Thoracic aorta (tissue), 2 donors: ENCODE measurements around the gene FTSJ3. TPM values are rescaled to one million over a fixed set of nuclear protein-coding genes. Genes with fewer than 3 reads are reported as not detected.

ENCODE experiments used
- ATAC-seq: fragments of 150-250 bp; one replicate; pipeline ENCODE4 v1.8.0; 2017; ENCODE audit warnings: low read depth; ENCODE audit not compliant: insufficient number of reproducible peaks, low FRiP score
- DNase-seq: peaks from one replicate; pipeline ENCODE4 v3.0.0-alpha.2; 2020; ENCODE audit warnings: low spot score
- H3K27ac ChIP-seq, 2 donors: fragments of 200-600 bp; sonication (generic); 1 replicate in 1 of 2; 2 replicates in 1 of 2; pipeline ENCODE4 v1.5.1; 2016; ENCODE audit warnings: mild to moderate bottlenecking in 2 of 2, moderate library complexity in 2 of 2
- H3K27me3 ChIP-seq: fragments of 200-600 bp; sonication (generic); replicated peaks from 2 replicates; pipeline ENCODE4 v1.6.0; 2016; ENCODE audit warnings: mild to moderate bottlenecking; ENCODE audit not compliant: insufficient read depth
- H3K36me3 ChIP-seq: fragments of 200-600 bp; sonication (generic); one replicate; pipeline ENCODE4 v1.5.1; 2016
- H3K4me1 ChIP-seq, 2 donors: fragments of 200-600 bp; sonication (generic); 1 replicate in 1 of 2; 2 replicates in 1 of 2; pipeline versions ENCODE4 v1.5.1 to v1.6.0; 2016; ENCODE audit warnings: low read depth in 2 of 2, mild to moderate bottlenecking in 1 of 2; ENCODE audit not compliant: control insufficient read depth in 1 of 2
- H3K4me3 ChIP-seq: fragments of 200-600 bp; sonication (generic); 2 replicates; pipeline ENCODE4 v1.5.1; 2016; ENCODE audit warnings: mild to moderate bottlenecking
- H3K9me3 ChIP-seq: fragments of 200-600 bp; sonication (generic); 2 replicates; pipeline ENCODE4 v1.5.1; 2016
- CTCF ChIP-seq: fragments of 200-600 bp; sonication (generic); IDR thresholded peaks from one replicate; pipeline ENCODE4 v1.5.1; 2019; ENCODE audit warnings: antibody characterized with exemption
- total RNA-seq, 2 donors: library from RNA; depleted of rRNA; stranded (reverse); fragments of >200 nt; gene quantifications; one replicate each; pipeline versions ENCODE4 v1.1.0 to v1.2.3, GENCODE V29; 2016

Gene FTSJ3
- total RNA-seq, 2 donors from 2014 or later, result 38.2 to 52.9 TPM

GRCh38 chr17:63834431-63835166, 7.1 kb upstream of the FTSJ3 start:
- ATAC-seq, result no peak
- Histone ChIP-seq H3K27ac (peak overlapping the region in 1 of 2 donors; percentile 7), H3K36me3 (peaks cover 77% of the 10 kb centered on the region), H3K4me1 (peaks cover 21 to 44% of the 10 kb centered on the region in 2 donors), H3K27me3 (no peaks in the 10 kb centered on the region), H3K4me3 (no peak overlapping the region), H3K9me3 (no peaks in the 10 kb centered on the region)
- DNase-seq, result no peak
- TF ChIP-seq CTCF, result peak; percentile 35

GRCh38 chr17:63833741-63834373, 6.4 kb upstream of the FTSJ3 start:
- H3K27ac ChIP-seq, result no peak overlapping the region
- H3K4me1 ChIP-seq, result peaks cover 13 to 44% of the 10 kb centered on the region in 2 donors
- DNase-seq, result no peak
- H3K27me3 ChIP-seq, result no peaks in the 10 kb centered on the region
- peaks cover 82% of the 10 kb centered on the region for H3K36me3 ChIP-seq
- no peak overlapping the region for H3K4me3 ChIP-seq
- no peak for TF ChIP-seq CTCF
- no peak for ATAC-seq
- H3K9me3 ChIP-seq, result no peaks in the 10 kb centered on the region

DNA sequence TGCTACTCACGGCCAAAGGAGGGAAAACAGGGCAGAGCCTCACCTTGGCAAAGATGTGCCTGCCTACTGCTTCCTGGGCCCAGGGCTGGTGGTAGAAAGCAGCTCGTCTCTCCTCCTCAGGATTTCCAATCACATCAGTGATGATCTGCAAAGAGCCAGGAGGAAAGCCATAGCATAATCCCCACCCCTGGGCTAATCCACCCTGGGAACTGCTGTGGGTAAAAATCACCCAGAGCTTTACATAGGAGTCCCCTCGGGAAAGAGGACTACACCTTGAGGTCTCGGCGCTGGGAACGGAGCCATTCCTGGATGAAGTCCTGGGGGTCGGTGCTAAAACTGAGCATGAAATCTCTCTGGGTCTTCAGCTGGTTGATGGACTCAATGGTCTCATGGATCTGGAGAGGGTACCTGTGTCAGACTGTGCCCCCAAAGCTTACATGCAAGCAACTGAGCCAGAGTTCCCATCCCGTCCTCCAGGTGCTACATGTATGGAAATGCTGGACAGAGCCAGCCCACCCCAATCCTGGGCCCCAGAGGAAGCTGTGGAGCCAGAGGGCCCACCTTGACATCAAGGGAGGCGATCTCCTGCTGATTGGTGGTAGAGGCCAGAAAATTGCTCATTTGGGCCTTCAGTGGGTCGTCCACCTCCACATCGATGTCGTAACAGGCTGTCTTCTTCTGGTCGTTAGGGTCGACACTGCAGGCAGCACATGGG, 5.7 kb upstream of the FTSJ3 start:
- DNase-seq (no peak), ATAC-seq (no peak)
- TF ChIP-seq CTCF, result no peak
- Histone ChIP-seq H3K27ac (no peak overlapping the region), H3K27me3 (no peaks in the 10 kb centered on the region), H3K4me3 (no peak overlapping the region), H3K9me3 (no peaks in the 10 kb centered on the region), H3K36me3 (peaks cover 82% of the 10 kb centered on the region), H3K4me1 (peaks cover 8 to 44% of the 10 kb centered on the region in 2 donors)

GRCh38 chr17:63832455-63832854, 5.0 kb upstream of the FTSJ3 start:
- no peak for TF ChIP-seq CTCF
- Histone ChIP-seq H3K9me3 (no peaks in the 10 kb centered on the region), H3K4me3 (no peak overlapping the region), H3K27ac (no peak overlapping the region), H3K4me1 (peaks cover 3 to 41% of the 10 kb centered on the region in 2 donors), H3K27me3 (no peaks in the 10 kb centered on the region), H3K36me3 (peaks cover 80% of the 10 kb centered on the region)
- ATAC-seq, result no peak
- DNase-seq, result no peak

DNA sequence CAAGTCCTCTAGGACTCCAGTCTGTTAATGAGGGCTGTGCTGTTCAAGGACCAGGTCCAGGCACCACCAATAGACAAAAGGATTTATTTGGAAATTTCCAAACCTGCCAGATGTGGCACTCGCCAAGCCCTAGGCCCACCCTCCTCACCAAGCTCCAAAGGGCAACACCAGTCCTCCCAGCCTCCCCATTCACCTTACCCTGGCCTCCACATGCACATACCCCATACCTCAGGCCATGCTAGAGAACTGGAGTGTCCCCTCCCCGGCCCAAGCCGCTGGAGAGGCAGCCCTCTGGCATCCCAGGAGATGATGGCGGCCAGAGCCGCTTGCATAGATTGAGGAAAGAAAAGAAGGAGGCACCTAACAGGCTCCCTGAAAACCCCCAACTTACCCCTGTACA, 4.6 kb upstream of the FTSJ3 start:
- no peak for TF ChIP-seq CTCF
- no peak for ATAC-seq
- H3K27me3 ChIP-seq, result no peaks in the 10 kb centered on the region
- no peaks in the 10 kb centered on the region for H3K9me3 ChIP-seq
- DNase-seq, result no peak
- H3K4me1 ChIP-seq, result peaks cover 3 to 37% of the 10 kb centered on the region in 2 donors
- H3K27ac ChIP-seq, result no peak overlapping the region
- H3K36me3 ChIP-seq, result peaks cover 75% of the 10 kb centered on the region
- no peak overlapping the region for H3K4me3 ChIP-seq
